Upper lobe of left lung (tissue), 6 donors: ENCODE results near the gene RNF207. TPM values are rescaled to one million over a fixed set of nuclear protein-coding genes. Genes with fewer than 3 reads are reported as not detected.

ENCODE experiments used
- ATAC-seq, 2 donors: fragments of 200-7000 bp; cut with Tn5 transposase; one replicate each; pipeline ENCODE4 v1.9.1; 2022; ENCODE audit warnings: mild to moderate bottlenecking in 2 of 2, moderate library complexity in 2 of 2; ENCODE audit not compliant: low FRiP score in 2 of 2
- DNase-seq, 2 donors: peaks; one replicate each; pipeline ENCODE4 v3.0.0-alpha.2; 2019 to 2020
- H3K27ac ChIP-seq, 4 donors: fragments of 200-600 bp; sonication (generic); one replicate each; pipeline ENCODE4 v1.5.1; 2016 to 2019
- H3K27me3 ChIP-seq, 4 donors: fragments of 200-600 bp; sonication (generic); one replicate each; pipeline ENCODE4 v1.5.1; 2017 to 2019
- H3K36me3 ChIP-seq, 4 donors: fragments of 200-600 bp; sonication (generic); one replicate each; pipeline ENCODE4 v1.5.1; 2016 to 2019
- H3K4me1 ChIP-seq, 4 donors: fragments of 200-600 bp; sonication (generic); one replicate each; pipeline ENCODE4 v1.5.1; 2018 to 2019
- H3K4me3 ChIP-seq, 4 donors: fragments of 200-600 bp; sonication (generic); one replicate each; pipeline ENCODE4 v1.5.1; 2017 to 2019; ENCODE audit warnings: mild to moderate bottlenecking in 2 of 4, moderate library complexity in 1 of 4
- H3K9me3 ChIP-seq, 4 donors: fragments of 200-600 bp; sonication (generic); one replicate each; pipeline ENCODE4 v1.5.1; 2018 to 2019
- EP300 ChIP-seq, 4 donors: sonication (generic); formaldehyde crosslinking; IDR thresholded peaks; one replicate each; pipeline ENCODE4 v1.5.1; 2017; ENCODE audit warnings: antibody characterized with exemption in 4 of 4, control low read depth in 2 of 4
- POLR2A ChIP-seq, 4 donors: fragments of 450-650 bp; IDR thresholded peaks; one replicate each; pipeline ENCODE4 v1.5.1; 2016 to 2017; ENCODE audit warnings: antibody characterized with exemption in 4 of 4, mild to moderate bottlenecking in 2 of 4
- POLR2AphosphoS5 ChIP-seq, 2 donors: sonication (generic); formaldehyde crosslinking; IDR thresholded peaks; one replicate each; pipeline ENCODE4 v1.5.1; 2017; ENCODE audit warnings: antibody characterized with exemption in 2 of 2
- whole genome bisulfite sequencing, 2 donors: methylation state at CpG; one replicate each; pipeline ENCODE4 v1.1.5; 2017 to 2018; 5-methylcytosine and 5-hydroxymethylcytosine counted together
- total RNA-seq, 6 donors: library from RNA; depleted of rRNA in 4 of 6; stranded (reverse); fragments of >200 nt in 4 of 6; gene quantifications; one replicate each; pipeline versions ENCODE4 v1.1.0 to v1.2.1, GENCODE V29; 2016 to 2021
- TF ChIP-seq, protein P1 (sequence below), 6 experiments: fragments of 450-650 bp in 4 of 6; fragments of 200-600 bp in 2 of 6; sonication (generic) in 2 of 6; IDR thresholded peaks; one replicate each; pipeline ENCODE4 v1.5.1; 2016 to 2019; ENCODE audit warnings: antibody characterized with exemption in 6 of 6
- donor health status: DM: no; HTN: no; CAD: no; lungs with moderate emphysema.
- donor health status: DM: no; HTN: yes; CAD: no; lungs with severe emphysema.

RNF207 gene
- total RNA-seq, 6 donors from 2014 or later = 9.8 to 85.9 (median 18.3) TPM

DNA sequence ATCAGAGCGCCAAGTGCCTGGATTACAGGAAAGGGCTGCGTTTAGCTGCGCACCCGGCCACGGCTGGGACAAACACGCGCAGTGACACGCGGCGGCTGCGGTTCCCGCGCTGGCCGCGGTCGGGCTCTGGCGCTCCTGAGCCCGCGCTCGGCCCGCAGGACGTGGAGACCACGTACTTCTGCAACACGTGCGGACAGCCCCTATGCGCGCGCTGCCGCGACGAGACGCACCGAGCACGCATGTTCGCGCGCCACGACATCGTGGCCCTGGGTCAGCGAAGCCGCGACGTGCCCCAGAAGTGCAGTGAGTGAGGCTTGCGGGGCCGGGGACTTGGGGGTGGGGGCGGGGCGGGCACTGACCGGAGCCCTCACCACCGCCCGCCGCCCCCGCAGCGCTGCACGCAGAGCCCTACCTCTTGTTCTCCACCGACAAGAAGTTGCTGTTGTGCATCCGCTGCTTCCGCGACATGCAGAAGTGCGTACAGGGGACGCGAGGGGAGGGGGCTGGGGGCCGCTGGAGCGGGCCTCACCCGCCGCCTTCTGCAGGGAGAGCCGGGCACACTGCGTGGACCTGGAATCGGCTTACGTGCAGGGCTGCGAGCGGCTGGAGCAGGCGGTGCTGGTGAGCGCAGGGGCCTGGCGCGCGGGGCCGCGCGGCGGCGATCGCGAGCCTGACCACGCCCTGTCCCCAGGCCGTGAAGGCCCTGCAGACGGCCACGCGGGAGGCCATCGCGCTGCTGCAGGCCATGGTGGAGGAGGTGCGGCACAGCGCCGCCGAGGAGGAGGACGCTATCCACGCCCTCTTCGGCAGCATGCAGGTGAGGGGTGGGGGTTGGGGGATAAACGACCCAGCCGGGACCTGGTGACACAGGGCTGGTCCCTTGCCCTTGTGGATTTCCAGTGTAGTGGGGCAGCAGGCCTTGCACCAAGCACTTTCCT lies 3.1 kb downstream of the RNF207 start:
- peaks cover 36 to 49% (median 41%) of the 10 kb centered on the region in 4 donors for H3K4me1 ChIP-seq
- DNase-seq = peak in 1 of 2 donors; percentile 91
- peak in 1 of 2 donors; percentile 61 for ATAC-seq

DNA sequence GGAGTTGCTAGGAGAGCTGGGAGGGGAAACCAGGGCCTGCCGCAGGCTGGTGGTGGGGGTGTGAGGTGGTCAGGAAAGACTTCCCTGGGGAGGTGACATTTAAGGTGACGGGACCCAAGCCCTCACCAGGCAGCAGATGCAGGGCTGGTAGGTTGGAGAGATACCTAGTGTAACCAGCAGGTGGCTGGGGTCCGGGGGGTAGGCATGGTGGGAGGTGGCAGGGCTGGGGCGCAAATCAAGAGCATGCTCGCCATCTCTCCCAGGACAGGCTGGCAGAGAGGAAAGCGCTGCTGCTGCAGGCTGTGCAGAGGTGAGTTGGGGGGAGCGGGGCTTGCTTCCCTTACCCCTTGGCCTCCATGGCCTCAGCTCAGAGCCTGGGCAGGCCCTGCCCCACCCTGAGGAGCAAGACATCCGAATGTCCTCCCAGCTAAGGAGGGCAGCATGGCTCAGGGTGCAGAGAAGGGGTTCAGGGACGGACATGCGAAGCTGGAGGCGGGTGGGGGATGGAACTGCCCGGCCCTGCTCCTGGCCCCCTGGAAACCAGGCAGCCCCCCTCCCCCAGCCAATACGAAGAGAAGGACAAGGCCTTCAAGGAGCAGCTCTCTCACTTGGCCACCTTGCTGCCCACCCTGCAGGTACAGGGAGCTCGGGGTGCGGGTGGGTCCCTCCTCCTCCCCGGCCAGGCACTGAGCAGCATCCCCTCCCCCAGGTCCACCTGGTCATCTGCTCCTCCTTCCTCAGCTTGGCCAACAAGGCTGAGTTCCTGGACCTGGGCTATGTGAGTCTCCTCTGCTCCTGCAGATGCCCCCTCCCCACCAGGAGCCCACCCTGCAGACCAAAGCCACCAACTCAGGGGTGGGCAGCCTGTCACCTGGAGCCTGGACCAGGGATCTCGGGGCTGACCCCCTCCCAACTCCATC lies 4.0 kb downstream of the RNF207 start:
- DNase-seq = no peak
- Histone ChIP-seq H3K27ac (no peak overlapping the region), H3K36me3 (no peaks in the 10 kb centered on the region), H3K9me3 (no peaks in the 10 kb centered on the region), H3K4me3 (peak overlapping the region in 3 of 4 donors; percentile 38 to 53 (median 51)), H3K27me3 (peaks cover 0 to 21% (median 6%) of the 10 kb centered on the region in 4 donors), H3K4me1 (peaks cover 32 to 42% (median 37%) of the 10 kb centered on the region in 4 donors)
- 81 to 88% methylated on average over 8 to 16 of the region's 17 CpGs for WGBS, 2 donors
- TF ChIP-seq EP300 (IDR thresholded peaks at IDR 0.05) (no peak), POLR2AphosphoS5 (IDR thresholded peaks at IDR 0.05) (no peak), POLR2A (IDR thresholded peaks at IDR 0.05) (no peak)
- TF ChIP-seq, protein P1, sequence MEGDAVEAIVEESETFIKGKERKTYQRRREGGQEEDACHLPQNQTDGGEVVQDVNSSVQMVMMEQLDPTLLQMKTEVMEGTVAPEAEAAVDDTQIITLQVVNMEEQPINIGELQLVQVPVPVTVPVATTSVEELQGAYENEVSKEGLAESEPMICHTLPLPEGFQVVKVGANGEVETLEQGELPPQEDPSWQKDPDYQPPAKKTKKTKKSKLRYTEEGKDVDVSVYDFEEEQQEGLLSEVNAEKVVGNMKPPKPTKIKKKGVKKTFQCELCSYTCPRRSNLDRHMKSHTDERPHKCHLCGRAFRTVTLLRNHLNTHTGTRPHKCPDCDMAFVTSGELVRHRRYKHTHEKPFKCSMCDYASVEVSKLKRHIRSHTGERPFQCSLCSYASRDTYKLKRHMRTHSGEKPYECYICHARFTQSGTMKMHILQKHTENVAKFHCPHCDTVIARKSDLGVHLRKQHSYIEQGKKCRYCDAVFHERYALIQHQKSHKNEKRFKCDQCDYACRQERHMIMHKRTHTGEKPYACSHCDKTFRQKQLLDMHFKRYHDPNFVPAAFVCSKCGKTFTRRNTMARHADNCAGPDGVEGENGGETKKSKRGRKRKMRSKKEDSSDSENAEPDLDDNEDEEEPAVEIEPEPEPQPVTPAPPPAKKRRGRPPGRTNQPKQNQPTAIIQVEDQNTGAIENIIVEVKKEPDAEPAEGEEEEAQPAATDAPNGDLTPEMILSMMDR (IDR thresholded peaks at IDR 0.05) = no peak
- ATAC-seq = no peak

More for the DNA sequence above, 3.1 kb downstream of the RNF207 start:
- Histone ChIP-seq H3K9me3 (no peaks in the 10 kb centered on the region), H3K36me3 (no peaks in the 10 kb centered on the region), H3K27me3 (peaks cover 0 to 22% (median 6%) of the 10 kb centered on the region in 4 donors), H3K4me3 (peak overlapping the region; percentile 30 to 53 (median 44)), H3K27ac (no peak overlapping the region)
- TF ChIP-seq, protein P1 (IDR thresholded peaks at IDR 0.05) = peak; percentile 20 to 77 (median 48)
- no peak for TF ChIP-seq POLR2A (IDR thresholded peaks at IDR 0.05)
- 11 to 25% methylated on average over 5 to 69 of the region's 99 CpGs for WGBS, 2 donors

DNA sequence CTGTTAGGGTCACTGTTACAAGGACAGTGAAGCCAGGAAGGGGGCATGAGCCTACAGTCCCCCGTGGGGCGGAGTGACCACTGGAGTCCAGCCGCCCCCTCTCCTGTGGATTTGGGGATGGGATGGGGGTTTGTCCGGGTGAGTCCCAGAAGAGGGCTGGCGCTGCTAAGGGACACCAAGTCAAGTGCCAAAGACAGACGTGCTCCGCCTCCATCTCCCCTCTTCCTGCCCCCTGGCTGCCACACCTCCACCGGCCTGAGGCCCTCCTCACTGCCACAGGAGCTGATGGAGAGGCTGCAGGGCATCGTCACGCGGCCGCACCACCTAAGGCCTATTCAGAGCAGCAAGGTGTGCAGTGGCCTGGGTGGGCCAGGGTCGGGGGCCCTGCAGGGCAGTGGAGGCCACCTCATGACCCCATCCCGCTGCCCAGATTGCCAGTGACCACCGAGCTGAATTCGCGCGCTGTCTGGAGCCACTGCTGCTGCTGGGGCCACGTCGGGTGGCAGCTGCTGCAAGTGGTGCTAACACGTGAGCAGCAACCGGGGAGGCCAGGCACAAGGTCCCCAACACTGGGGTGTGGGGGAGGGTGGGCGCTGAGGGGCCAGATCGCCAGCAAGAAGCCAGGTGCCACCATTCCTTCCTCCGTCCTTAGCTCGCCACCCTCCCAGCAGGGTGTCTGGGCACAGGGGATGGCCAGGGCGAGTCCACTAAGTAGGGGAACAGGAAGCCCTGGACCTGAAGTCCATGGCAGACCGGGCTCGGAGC lies 4.9 kb downstream of the RNF207 start:
- Histone ChIP-seq H3K36me3 (no peaks in the 10 kb centered on the region), H3K4me3 (no peak overlapping the region), H3K27ac (no peak overlapping the region), H3K27me3 (peaks cover 0 to 13% (median 4%) of the 10 kb centered on the region in 4 donors), H3K4me1 (peaks cover 24 to 34% (median 28%) of the 10 kb centered on the region in 4 donors), H3K9me3 (no peaks in the 10 kb centered on the region)
- DNase-seq (no peak), ATAC-seq (no peak)
- no peak for TF ChIP-seq POLR2AphosphoS5 (IDR thresholded peaks at IDR 0.05)
- TF ChIP-seq, protein P1 (IDR thresholded peaks at IDR 0.05) = no peak
- TF ChIP-seq POLR2A (IDR thresholded peaks at IDR 0.05) = no peak
- no peak for TF ChIP-seq EP300 (IDR thresholded peaks at IDR 0.05)
- 94 to 95% methylated on average over 24 to 25 of the region's 29 CpGs for WGBS, 2 donors

DNA sequence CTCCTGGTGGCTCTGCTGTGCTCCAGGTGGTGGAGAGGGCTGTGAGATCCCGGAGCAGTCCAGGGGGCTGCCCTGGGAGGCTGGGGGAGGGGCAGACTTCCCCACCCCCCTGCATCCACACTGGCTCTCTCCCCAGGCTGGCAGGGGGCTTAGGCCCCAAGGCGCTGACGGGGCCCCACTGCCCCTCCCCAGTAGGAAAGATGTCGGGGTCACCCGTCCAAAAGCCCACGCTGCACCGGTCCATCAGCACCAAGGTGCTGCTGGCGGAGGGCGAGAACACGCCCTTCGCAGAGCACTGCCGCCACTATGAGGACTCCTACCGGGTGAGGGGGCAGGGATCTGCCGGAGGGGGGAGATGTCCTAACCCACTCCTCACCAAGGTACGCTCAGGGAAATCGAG lies 5.8 kb downstream of the RNF207 start:
- no peaks in the 10 kb centered on the region for H3K9me3 ChIP-seq
- no peak overlapping the region for H3K27ac ChIP-seq
- no peaks in the 10 kb centered on the region for H3K36me3 ChIP-seq
- TF ChIP-seq POLR2A (IDR thresholded peaks at IDR 0.05) (no peak), POLR2AphosphoS5 (IDR thresholded peaks at IDR 0.05) (no peak), EP300 (IDR thresholded peaks at IDR 0.05) (no peak)
- TF ChIP-seq, protein P1 (IDR thresholded peaks at IDR 0.05) = no peak
- H3K27me3 ChIP-seq = peaks cover 0 to 6% (median 2%) of the 10 kb centered on the region in 4 donors
- DNase-seq = no peak
- 81% methylated on average over 15 of the region's 16 CpGs; no CpG with 5 or more reads in 1 of the 2 donors for WGBS, 2 donors
- peaks cover 14 to 24% (median 19%) of the 10 kb centered on the region in 4 donors for H3K4me1 ChIP-seq
- no peak for ATAC-seq
- H3K4me3 ChIP-seq = no peak overlapping the region
